ENCODE results near the gene SNX24.
A peak's percentile ranks its signal among the peaks of the same experiment; 100 is the strongest.

Gene SNX24

DNA sequence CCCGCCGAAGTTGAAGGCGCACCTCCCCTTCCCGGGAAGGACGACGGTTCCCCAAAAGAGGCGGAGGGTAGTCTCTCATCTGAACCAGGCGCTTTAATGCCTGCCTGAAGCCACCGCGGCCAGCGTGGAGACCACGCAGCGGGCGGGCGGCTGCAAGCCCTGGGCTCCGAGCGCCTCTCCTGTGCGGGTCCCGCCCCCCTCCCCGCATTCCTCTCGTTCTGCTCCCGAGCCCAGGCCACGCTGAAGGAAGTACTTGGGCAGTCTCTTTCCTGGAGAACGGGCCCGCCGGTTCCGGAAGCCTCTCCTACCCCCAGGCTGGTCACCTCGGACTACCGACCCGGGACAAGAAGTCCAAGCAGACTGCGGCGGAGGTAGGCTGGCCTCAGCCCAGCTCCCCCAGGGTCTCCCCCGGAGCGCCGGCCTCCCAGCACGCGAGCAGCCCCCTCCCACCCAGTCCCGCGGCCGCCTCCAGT, 190.5 kb downstream of the SNX24 start:
- ChIA-PET POLR2A (interaction anchor here (0.6 kb wide), 1 partner anchor 48 kb away, joined by 7 read pairs; no protein-coding TSS in a partner anchor), CTCF (no interaction called here)
- peak; percentile 42 for DNase-seq (ENCODE audit: extremely low spot score)
- no peak for TF ChIP-seq CTCF (IDR thresholded peaks at IDR 0.05; ENCODE audit: control extremely low read depth, extremely low read depth, low read depth, missing control alignments)

- ChIA-PET POLR2A (no interaction called here), CTCF (no interaction called here)
Measured at GRCh38 chr5:123036391-123037103, 191.1 kb downstream of the SNX24 start, which contains the start of gene PPIC. TSS of gene PPIC (minus strand) at chr5:123036725. CDS start at chr5:123036625, 100 bp downstream.

DNA sequence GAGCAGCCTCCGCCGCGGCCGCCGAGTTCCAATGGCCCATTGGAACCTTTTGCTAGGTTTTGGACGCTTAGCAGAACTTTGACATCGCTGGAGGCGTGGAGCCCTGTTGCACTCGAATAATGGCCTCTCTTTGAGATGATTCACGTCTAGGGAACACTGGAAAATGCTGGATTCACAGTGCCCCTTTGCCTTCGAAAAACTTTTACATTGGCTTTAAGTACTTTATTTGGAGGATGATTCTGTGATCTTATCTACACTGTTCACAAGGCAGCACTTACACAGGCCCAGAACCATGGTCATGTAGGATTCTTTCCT, 191.6 kb downstream of the SNX24 start:
- CTCF ChIA-PET, result no interaction called here
- POLR2A ChIA-PET, result no interaction called here
- no peak for DNase-seq (ENCODE audit: extremely low spot score)
- TF ChIP-seq CTCF (IDR thresholded peaks at IDR 0.05; ENCODE audit: control extremely low read depth, extremely low read depth, low read depth, missing control alignments), result no peak

More at GRCh38 chr5:123036391-123037103, 191.1 kb downstream of the SNX24 start, which contains the start of gene PPIC:
- no peak for TF ChIP-seq CTCF (IDR thresholded peaks at IDR 0.05; ENCODE audit: control extremely low read depth, extremely low read depth, low read depth, missing control alignments)
- peak; percentile 54 for DNase-seq (ENCODE audit: extremely low spot score)

- ChIA-PET POLR2A (no interaction called here), CTCF (no interaction called here)
- DNase-seq (ENCODE audit: extremely low spot score), result no peak
- no peak for TF ChIP-seq CTCF (IDR thresholded peaks at IDR 0.05; ENCODE audit: control extremely low read depth, extremely low read depth, low read depth, missing control alignments)
Measured at GRCh38 chr5:123039673-123040072, 194.3 kb downstream of the SNX24 start.

GRCh38 chr5:123044926-123045617, 199.7 kb downstream of the SNX24 start:
- TF ChIP-seq CTCF (IDR thresholded peaks at IDR 0.05; ENCODE audit: control extremely low read depth, extremely low read depth, low read depth, missing control alignments), result no peak
- ChIA-PET POLR2A (no interaction called here), CTCF (interaction anchor here (1.0 kb wide), 1 partner anchor 20 kb away, joined by 3 read pairs; no protein-coding TSS in a partner anchor)
- no peak for DNase-seq (ENCODE audit: extremely low spot score)

DNA sequence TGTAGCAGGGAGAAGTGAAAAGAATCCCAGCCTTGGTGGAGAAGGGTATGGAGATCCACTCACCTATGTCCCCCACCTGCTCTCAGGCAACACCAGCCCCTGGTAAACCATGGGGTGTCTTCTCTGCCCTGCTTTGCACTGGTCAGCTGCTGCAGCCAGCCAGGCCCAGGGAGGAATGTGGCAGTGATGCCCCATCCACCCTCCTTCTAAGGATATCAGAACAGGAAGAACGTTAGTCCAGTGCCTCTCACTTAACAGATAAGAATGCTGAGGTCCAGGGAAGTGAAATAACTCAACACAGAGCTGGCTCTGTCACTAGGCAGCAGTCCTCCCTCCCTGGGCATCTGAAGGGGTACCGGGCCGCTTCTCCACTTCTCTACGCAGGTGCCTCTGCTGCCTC, 200.8 kb downstream of the SNX24 start:
- POLR2A ChIA-PET, result no interaction called here
- no peak for DNase-seq (ENCODE audit: extremely low spot score)
- no peak for TF ChIP-seq CTCF (IDR thresholded peaks at IDR 0.05; ENCODE audit: control extremely low read depth, extremely low read depth, low read depth, missing control alignments)
- CTCF ChIA-PET, result no interaction called here
